Mucosa of stomach (tissue), 1 donor: ENCODE results near the gene SLC6A7.
A peak's percentile ranks its signal among the peaks of the same experiment; 100 is the strongest.

ENCODE experiments used
- H3K27me3 ChIP-seq: one replicate; pipeline ENCODE4 v1.7.0; 2013; ENCODE audit warnings: mild to moderate bottlenecking, low read length; ENCODE audit not compliant: control insufficient read depth, insufficient read depth
- H3K36me3 ChIP-seq: one replicate; pipeline ENCODE4 v1.7.0; 2013; ENCODE audit warnings: low read length; ENCODE audit not compliant: control insufficient read depth, insufficient read depth
- H3K4me1 ChIP-seq: one replicate; pipeline ENCODE4 v1.7.0; 2013; ENCODE audit warnings: mild to moderate bottlenecking, low read length; ENCODE audit not compliant: control insufficient read depth, insufficient read depth
- H3K4me3 ChIP-seq: one replicate; pipeline ENCODE4 v1.7.0; 2013; ENCODE audit warnings: low read length
- H3K9ac ChIP-seq: one replicate; pipeline ENCODE4 v1.7.0; 2013; ENCODE audit warnings: mild to moderate bottlenecking, low read length, moderate library complexity
- H3K9me3 ChIP-seq: one replicate; pipeline ENCODE4 v1.7.0; 2013; ENCODE audit warnings: mild to moderate bottlenecking, low read length, moderate library complexity; ENCODE audit not compliant: control insufficient read depth
- donor health status: Pancreatic carcinoma.

Gene SLC6A7

GRCh38 chr5:150148117-150148927 is 41.5 kb upstream of the SLC6A7 start:
- H3K27me3 ChIP-seq: peaks cover 9% of the 10 kb centered on the region
- no peak overlapping the region for H3K4me3 ChIP-seq
- no peaks in the 10 kb centered on the region for H3K36me3 ChIP-seq
- peaks cover 10% of the 10 kb centered on the region for H3K4me1 ChIP-seq
- H3K9me3 ChIP-seq: no peaks in the 10 kb centered on the region
- H3K9ac ChIP-seq: no peak overlapping the region

- peaks cover 9% of the 10 kb centered on the region for H3K27me3 ChIP-seq
- H3K4me1 ChIP-seq: peaks cover 5% of the 10 kb centered on the region
- no peak overlapping the region for H3K9ac ChIP-seq
- H3K9me3 ChIP-seq: no peaks in the 10 kb centered on the region
- no peak overlapping the region for H3K4me3 ChIP-seq
- no peaks in the 10 kb centered on the region for H3K36me3 ChIP-seq
Observed at GRCh38 chr5:150149618-150150017, 40.2 kb upstream of the SLC6A7 start.

- Histone ChIP-seq H3K4me3 (no peak overlapping the region), H3K4me1 (peaks cover 8% of the 10 kb centered on the region), H3K27me3 (peaks cover 16% of the 10 kb centered on the region), H3K36me3 (no peaks in the 10 kb centered on the region), H3K9ac (no peak overlapping the region), H3K9me3 (no peaks in the 10 kb centered on the region)
Observed at GRCh38 chr5:150152636-150153462, 37.0 kb upstream of the SLC6A7 start.

DNA sequence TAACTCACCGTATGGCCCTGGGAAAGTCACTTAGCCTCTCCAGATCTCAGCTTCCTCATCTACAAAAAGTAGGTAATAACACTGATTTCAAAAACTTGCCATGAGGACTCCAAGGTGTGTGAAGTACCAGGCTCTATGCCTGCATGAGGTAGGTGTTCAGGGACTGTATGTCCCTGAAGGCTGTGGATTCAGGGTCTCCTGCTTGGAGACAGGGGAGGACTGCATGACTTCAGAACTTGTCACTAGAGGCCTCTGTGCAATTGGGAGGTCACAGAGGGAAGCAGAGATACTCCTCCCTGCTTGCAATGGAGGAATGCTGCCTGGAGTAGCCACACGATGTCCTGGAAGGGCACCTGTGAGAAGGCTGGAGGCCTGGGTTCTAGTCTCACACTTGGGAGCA is 36.4 kb upstream of the SLC6A7 start:
- Histone ChIP-seq H3K36me3 (no peaks in the 10 kb centered on the region), H3K4me1 (peaks cover 8% of the 10 kb centered on the region), H3K9me3 (no peaks in the 10 kb centered on the region), H3K27me3 (peaks cover 16% of the 10 kb centered on the region), H3K9ac (no peak overlapping the region), H3K4me3 (no peak overlapping the region)

- no peaks in the 10 kb centered on the region for H3K9me3 ChIP-seq
- H3K4me1 ChIP-seq: peaks cover 8% of the 10 kb centered on the region
- H3K9ac ChIP-seq: peak overlapping the region; percentile 26
- no peak overlapping the region for H3K4me3 ChIP-seq
- H3K36me3 ChIP-seq: no peaks in the 10 kb centered on the region
- peaks cover 16% of the 10 kb centered on the region for H3K27me3 ChIP-seq
Observed at GRCh38 chr5:150153957-150154617, 35.8 kb upstream of the SLC6A7 start.

GRCh38 chr5:150154618-150155128 is 35.2 kb upstream of the SLC6A7 start:
- Histone ChIP-seq H3K4me3 (no peak overlapping the region), H3K9ac (peak overlapping the region; percentile 26)

DNA sequence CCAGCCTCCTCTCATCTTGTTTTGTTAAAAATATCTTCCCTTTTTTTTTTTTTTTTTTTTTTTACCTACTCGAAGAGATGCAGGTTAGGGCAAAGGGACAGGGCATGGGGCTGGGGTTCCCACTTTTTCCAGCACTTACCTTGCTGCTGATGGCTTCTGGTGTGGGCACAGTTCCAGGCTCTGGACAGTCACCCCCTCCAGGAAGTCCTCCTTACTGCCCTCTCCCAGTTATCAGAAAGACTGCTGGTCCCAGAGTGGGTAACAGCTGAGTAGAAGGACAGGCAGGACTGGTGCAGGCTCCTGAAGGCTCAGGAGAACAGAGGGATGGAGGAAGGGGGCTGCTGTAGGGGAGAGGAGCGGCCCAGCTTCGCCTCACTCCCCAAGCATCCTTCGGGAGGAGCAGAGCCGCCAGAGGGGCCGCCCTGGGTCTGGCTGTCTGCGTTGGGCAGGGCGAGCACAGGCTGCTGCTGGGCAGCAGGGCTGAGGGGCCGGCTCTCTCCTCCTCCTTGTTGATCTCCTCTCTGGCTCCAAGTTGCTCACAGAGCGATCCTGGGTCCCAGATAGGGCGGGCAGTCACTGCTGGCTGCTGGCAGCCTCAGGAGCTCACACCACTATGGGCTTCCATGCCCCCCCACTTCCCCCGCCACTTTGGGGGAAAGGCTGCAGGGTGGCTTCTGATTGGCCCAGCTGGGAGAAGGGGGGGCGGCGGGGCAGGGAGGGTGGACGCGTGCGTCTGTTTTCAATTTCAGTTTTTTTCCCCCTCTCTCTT is 34.4 kb upstream of the SLC6A7 start, which contains the start of gene PDGFRB:
TSS of gene PDGFRB (minus strand) at position 588 of the 769 bp plus-strand sequence. CDS start 18,798 bp downstream, outside the sequence.
- no peak within 1 kb of the TSS for H3K4me3 ChIP-seq
- H3K4me1 ChIP-seq: peaks cover 3% of the 10 kb centered on the region
- H3K9ac ChIP-seq: peak within 1 kb of the TSS; percentile 26
- no peaks in the 10 kb centered on the region for H3K9me3 ChIP-seq
- no peaks in the 10 kb centered on the region for H3K36me3 ChIP-seq
- peaks cover 16% of the 10 kb centered on the region for H3K27me3 ChIP-seq

More at GRCh38 chr5:150154618-150155128, 35.2 kb upstream of the SLC6A7 start:
- Histone ChIP-seq H3K36me3 (no peaks in the 10 kb centered on the region), H3K4me1 (peaks cover 5% of the 10 kb centered on the region), H3K27me3 (peaks cover 16% of the 10 kb centered on the region), H3K9me3 (no peaks in the 10 kb centered on the region)

DNA sequence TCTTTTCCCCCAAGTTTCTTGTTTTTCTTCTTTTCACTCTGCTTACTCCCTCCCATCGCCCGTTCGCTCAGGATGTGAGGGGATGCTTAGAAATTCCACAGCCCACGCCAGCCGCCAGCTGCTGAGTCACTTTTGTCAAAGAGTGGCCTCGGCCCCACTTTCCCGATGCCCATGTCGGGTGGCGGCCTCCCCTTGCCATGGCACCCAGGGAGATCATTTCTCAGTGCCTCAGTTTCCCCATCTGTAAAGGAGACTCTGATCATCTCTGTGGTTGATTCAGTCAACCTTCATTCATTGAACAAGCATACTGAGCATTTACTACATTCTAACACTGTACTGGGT is 33.9 kb upstream of the SLC6A7 start:
- H3K27me3 ChIP-seq: peaks cover 16% of the 10 kb centered on the region
- H3K9me3 ChIP-seq: no peaks in the 10 kb centered on the region
- H3K4me1 ChIP-seq: peaks cover 3% of the 10 kb centered on the region
- H3K4me3 ChIP-seq: no peak overlapping the region
- no peaks in the 10 kb centered on the region for H3K36me3 ChIP-seq
- H3K9ac ChIP-seq: no peak overlapping the region

GRCh38 chr5:150156540-150156939 is 33.3 kb upstream of the SLC6A7 start:
- Histone ChIP-seq H3K36me3 (no peaks in the 10 kb centered on the region), H3K9me3 (no peaks in the 10 kb centered on the region), H3K4me1 (peaks cover 9% of the 10 kb centered on the region), H3K27me3 (peaks cover 16% of the 10 kb centered on the region), H3K4me3 (no peak overlapping the region), H3K9ac (no peak overlapping the region)

DNA sequence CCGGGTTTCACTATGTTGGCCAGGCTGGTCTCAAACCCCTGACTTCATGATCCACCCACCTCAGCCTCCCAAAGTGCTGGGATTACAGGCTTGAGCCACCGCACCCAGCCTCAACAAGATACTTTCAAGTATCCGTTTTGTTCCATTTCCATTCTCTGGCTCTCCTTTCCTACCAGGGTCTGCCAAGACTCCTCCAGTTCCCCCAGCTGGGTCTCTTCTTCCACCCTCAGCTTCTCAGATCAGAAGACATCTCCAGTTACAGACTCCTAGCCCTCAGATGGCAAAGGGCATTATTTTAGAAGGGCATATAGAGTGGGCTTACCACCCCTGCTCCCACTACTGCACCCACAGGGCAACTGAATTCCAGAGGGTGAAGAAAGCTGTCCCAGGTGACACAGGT is 32.7 kb upstream of the SLC6A7 start:
- no peaks in the 10 kb centered on the region for H3K36me3 ChIP-seq
- H3K27me3 ChIP-seq: peaks cover 16% of the 10 kb centered on the region
- no peaks in the 10 kb centered on the region for H3K9me3 ChIP-seq
- no peak overlapping the region for H3K9ac ChIP-seq
- peaks cover 15% of the 10 kb centered on the region for H3K4me1 ChIP-seq
- no peak overlapping the region for H3K4me3 ChIP-seq

- Histone ChIP-seq H3K4me3 (no peak overlapping the region), H3K4me1 (peaks cover 21% of the 10 kb centered on the region), H3K27me3 (peaks cover 7% of the 10 kb centered on the region), H3K9ac (no peak overlapping the region), H3K36me3 (no peaks in the 10 kb centered on the region), H3K9me3 (no peaks in the 10 kb centered on the region)
Observed at GRCh38 chr5:150158170-150158949, 31.5 kb upstream of the SLC6A7 start.
